ENCODE data around the gene TIMMDC1. TPM values are rescaled to one million over a fixed set of nuclear protein-coding genes. Genes with fewer than 3 reads are reported as not detected.

TIMMDC1 gene
- total RNA-seq, 2 experiments from 2014 or later, result 82.3 to 96.0 TPM

DNA sequence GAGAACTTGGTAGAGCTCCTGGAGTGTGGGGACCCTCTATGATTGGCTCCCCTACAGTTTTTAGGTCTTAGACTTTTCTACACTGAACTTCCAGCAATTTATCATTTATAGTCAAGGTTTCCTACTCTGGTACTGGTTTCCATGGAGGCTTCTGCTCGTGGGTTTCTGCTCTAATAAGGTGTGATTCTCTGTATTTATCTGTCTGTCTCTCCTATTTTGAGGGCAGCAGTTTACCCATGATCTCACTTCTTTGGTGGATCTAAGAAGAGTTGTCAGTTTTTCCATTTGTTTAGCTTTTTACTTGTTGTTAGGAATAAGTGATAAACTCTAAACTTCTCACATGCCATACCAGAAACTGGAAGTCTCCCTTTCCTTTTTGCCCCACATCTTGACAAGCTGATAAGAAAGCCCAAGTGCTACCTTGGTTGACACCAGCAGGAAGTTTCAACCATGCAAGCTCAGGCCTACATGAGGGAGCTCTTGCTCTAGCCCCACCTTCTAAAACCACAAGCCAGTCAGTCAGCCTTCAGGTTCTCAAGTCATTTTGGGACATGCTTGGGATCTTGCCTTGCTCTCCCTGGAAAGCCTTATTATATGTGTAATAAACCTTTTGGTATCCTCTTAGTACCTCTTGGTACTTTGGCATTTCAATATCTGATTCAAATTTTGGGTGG lies 10.0 kb downstream of the TIMMDC1 start:
- Mint-ChIP-seq H3K4me3 (no peak overlapping the region), H3K27me3 (no peaks in the 10 kb centered on the region), H3K27ac (peak overlapping the region; percentile 90), H3K36me3 (ENCODE audit: low read depth) (peaks cover 52% of the 10 kb centered on the region), H3K4me1 (peaks cover 36% of the 10 kb centered on the region), H3K9me3 (ENCODE audit: low read depth) (no peaks in the 10 kb centered on the region)
- ATAC-seq (peak; percentile 84), DNase-seq (peak; percentile 34)
- ChIA-PET POLR2A (no interaction called here), CTCF (interaction anchor here (1.0 to 1.7 kb wide), 3 partner anchors 8 to 173 kb away, joined by 3 to 5 read pairs (median 3); partner anchors contain the start of gene TIMMDC1)
- intact Hi-C loops (cut with DNase I, micrococcal nuclease), result no loop called here

DNA sequence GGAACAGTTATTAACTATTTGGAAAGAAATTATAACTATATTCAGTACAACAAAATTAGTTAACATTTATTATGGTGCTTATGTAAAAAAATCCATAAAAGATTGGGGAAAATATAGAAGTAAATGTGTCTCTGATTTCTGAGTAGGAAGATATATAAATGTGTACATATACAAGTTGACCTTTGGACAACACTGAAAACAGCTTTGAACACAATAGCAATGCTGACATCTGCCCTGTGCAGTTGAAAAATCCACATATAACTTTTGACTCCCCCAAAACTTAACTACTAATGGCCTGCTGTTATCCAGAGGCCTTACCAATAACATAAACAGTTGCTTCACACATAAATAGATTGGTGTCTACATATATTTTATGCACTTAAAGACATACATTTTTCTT lies 12.3 kb downstream of the TIMMDC1 start:
- no peak overlapping the region for H3K27ac Mint-ChIP-seq
- ATAC-seq, result no peak
- intact Hi-C loops (cut with DNase I, micrococcal nuclease), result no loop called here
- no peaks in the 10 kb centered on the region for H3K9me3 Mint-ChIP-seq (ENCODE audit: low read depth)
- peaks cover 35% of the 10 kb centered on the region for H3K4me1 Mint-ChIP-seq
- H3K36me3 Mint-ChIP-seq (ENCODE audit: low read depth), result peaks cover 59% of the 10 kb centered on the region
- no peak for DNase-seq
- CTCF ChIA-PET, result no interaction called here
- no peaks in the 10 kb centered on the region for H3K27me3 Mint-ChIP-seq
- POLR2A ChIA-PET, result no interaction called here
- H3K4me3 Mint-ChIP-seq, result no peak overlapping the region

DNA sequence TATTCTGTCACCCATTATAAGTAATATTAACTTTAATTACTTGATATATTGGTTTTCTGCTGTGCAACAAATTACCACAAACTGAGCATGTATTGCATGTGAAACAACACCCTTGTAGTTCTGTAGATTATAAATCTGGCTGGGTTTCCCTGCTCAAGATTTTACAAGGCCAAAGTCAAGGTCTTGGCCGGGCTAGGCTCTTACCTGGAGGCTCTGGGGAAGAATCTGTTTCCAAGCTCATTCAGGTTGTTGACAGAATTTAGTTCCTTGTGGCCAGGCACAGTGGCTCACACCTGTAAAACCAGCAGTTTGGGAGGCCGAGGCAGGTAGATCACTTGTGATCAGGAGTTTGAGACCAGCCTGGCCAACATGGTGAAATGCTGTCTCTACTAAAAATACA lies 16.3 kb downstream of the TIMMDC1 start:
- intact Hi-C loops (cut with DNase I, micrococcal nuclease), result no loop called here
- POLR2A ChIA-PET, result no interaction called here

DNA sequence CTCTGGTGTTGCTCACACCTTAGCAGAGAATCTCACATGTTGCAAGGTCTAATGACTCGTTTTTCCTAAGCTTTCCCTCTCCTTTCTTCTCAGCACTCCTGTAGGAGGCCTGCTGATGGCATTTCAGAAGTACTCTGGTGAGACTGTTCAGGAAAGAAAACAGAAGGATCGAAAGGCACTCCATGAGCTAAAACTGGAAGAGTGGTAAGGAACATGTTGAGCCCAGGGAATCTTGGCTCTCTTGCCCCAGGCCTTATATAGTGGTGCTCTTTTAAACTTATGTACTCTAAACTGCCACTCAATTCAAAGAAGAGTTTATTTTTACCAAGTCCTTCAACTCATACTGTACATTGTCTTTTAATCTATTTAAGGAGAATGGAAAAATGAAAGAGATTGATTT lies 18.8 kb downstream of the TIMMDC1 start:
- POLR2A ChIA-PET, result no interaction called here
- Mint-ChIP-seq H3K4me1 (peaks cover 5% of the 10 kb centered on the region), H3K4me3 (no peak overlapping the region), H3K27ac (no peak overlapping the region), H3K9me3 (ENCODE audit: low read depth) (no peaks in the 10 kb centered on the region), H3K36me3 (ENCODE audit: low read depth) (peaks cover 79% of the 10 kb centered on the region), H3K27me3 (no peaks in the 10 kb centered on the region)
- CTCF ChIA-PET, result interaction anchor here (1.0 kb wide), 1 partner anchor 16 kb away, joined by 3 read pairs; no protein-coding TSS in a partner anchor
- DNase-seq, result no peak
- intact Hi-C loops (cut with DNase I, micrococcal nuclease), result no loop called here
- no peak for ATAC-seq

More for the DNA sequence above, 16.3 kb downstream of the TIMMDC1 start:
- CTCF ChIA-PET, result interaction anchor here (0.6 kb wide), 1 partner anchor 41 kb away, joined by 3 read pairs; no protein-coding TSS in a partner anchor
- Mint-ChIP-seq H3K27me3 (no peaks in the 10 kb centered on the region), H3K4me1 (peaks cover 5% of the 10 kb centered on the region), H3K36me3 (ENCODE audit: low read depth) (peaks cover 58% of the 10 kb centered on the region), H3K27ac (no peak overlapping the region), H3K4me3 (no peak overlapping the region), H3K9me3 (ENCODE audit: low read depth) (no peaks in the 10 kb centered on the region)
- ATAC-seq (no peak), DNase-seq (no peak)

DNA sequence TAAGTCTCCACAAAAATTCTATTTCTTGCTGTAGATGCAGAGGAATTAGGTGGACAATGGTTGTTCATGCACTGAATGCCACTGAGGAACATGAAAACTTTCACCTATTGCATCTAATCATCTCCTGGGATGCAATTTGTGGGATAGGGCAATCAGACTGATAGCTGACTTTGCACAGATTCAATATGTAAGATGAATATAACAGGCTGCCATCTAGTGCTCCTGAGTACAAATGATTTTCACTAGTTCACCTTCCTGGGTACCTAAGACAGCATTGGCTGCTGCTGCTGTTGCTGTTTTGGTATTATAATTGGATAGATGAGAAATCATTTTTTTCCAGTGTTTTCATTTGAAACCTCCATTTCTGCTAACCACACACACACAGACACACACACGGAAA lies 19.7 kb downstream of the TIMMDC1 start:
- ATAC-seq (no peak), DNase-seq (no peak)
- peaks cover 4% of the 10 kb centered on the region for H3K4me1 Mint-ChIP-seq
- H3K27me3 Mint-ChIP-seq, result no peaks in the 10 kb centered on the region
- H3K9me3 Mint-ChIP-seq (ENCODE audit: low read depth), result no peaks in the 10 kb centered on the region
- H3K36me3 Mint-ChIP-seq (ENCODE audit: low read depth), result peaks cover 77% of the 10 kb centered on the region
- ChIA-PET CTCF (interaction anchor here (1.0 kb wide), 1 partner anchor 17 kb away, joined by 3 read pairs; no protein-coding TSS in a partner anchor), POLR2A (no interaction called here)
- H3K4me3 Mint-ChIP-seq, result no peak overlapping the region
- no peak overlapping the region for H3K27ac Mint-ChIP-seq
- intact Hi-C loops (cut with DNase I, micrococcal nuclease), result no loop called here

DNA sequence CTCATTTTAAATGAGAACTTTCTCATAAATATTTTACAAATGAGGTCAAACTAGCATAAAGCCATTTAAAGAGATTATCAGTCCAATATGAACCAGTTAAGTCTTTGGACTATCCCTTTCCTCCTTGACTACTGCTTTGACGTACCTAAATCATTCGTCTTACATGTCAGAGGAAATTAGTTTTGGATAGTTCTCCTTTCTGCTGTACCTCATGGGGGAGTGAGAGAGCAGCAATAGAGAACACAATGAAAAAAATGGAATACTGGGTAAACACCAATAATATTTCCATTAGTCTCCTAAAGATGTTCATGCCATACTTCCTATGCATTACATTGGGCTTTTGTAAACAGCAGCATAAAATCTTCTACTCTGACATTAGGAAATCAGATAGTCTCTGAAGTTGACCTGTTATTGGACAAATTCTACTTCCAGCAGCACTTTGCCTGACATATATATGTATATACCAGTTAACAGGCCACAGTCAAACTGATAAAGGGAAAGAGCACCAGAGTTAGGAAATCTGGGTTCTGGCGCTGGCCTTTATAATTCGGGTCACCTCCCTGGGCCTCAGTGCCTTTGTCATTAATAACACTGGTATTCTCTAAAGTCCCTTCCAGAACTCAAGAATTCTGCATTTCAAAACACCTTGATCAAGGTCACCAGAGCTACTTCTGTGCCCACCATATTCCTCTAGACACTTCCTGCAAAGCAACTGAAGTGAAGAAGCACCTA lies 26.8 kb downstream of the TIMMDC1 start:
- POLR2A ChIA-PET, result no interaction called here
- Mint-ChIP-seq H3K27ac (no peak overlapping the region), H3K27me3 (no peaks in the 10 kb centered on the region), H3K4me1 (no peaks in the 10 kb centered on the region), H3K9me3 (ENCODE audit: low read depth) (no peaks in the 10 kb centered on the region), H3K4me3 (no peak overlapping the region), H3K36me3 (ENCODE audit: low read depth) (peaks cover 41% of the 10 kb centered on the region)
- DNase-seq (no peak), ATAC-seq (no peak)
- intact Hi-C loops (cut with DNase I, micrococcal nuclease), result no loop called here
- CTCF ChIA-PET, result interaction anchor here (0.5 kb wide), 1 partner anchor 247 kb away, joined by 4 read pairs; no protein-coding TSS in a partner anchor

DNA sequence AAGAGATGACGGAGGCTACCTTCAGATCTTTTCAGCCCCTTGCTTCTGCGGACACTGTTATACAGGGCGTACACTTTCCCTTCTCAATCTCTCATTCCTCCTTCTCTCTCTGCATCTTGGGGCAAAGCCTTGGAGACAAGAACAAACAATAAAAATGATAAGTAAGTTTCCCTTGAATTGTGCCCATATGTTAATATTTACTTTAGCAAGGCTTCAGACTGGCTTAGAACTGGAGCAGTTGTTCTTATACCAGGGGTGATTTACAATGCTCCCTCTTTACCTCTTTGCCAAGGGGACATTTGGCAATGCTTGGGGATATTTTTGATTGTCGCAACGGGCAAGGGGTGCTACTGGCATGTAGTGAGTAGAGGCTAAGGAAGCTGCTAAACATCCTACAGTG lies 29.4 kb downstream of the TIMMDC1 start:
- Mint-ChIP-seq H3K27ac (no peak overlapping the region), H3K9me3 (ENCODE audit: low read depth) (no peaks in the 10 kb centered on the region), H3K4me3 (no peak overlapping the region), H3K4me1 (no peaks in the 10 kb centered on the region), H3K36me3 (ENCODE audit: low read depth) (peaks cover 22% of the 10 kb centered on the region), H3K27me3 (no peaks in the 10 kb centered on the region)
- ChIA-PET CTCF (interaction anchor here (0.6 kb wide), 1 partner anchor 438 kb away, joined by 3 read pairs; no protein-coding TSS in a partner anchor), POLR2A (no interaction called here)
- ATAC-seq (no peak), DNase-seq (no peak)
- intact Hi-C loops (cut with DNase I, micrococcal nuclease), result no loop called here

DNA sequence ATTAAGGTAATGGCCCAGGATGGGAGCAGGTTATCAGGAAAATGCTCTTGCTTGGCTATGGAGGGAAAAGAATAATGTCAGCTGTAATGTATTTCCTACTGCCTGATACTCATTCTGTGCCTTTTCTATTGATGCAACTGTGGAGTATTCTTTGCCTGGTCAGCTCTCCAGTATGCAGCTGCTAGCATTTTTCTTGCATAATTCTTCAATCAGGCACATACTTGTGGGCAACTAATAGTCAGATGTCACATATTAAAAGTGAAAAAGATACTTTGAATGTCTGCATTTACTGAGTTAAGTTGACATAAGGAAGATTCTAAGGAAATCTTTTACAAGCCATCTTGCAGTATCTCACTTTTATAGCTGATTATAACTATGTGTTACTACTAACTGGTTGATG lies 31.5 kb downstream of the TIMMDC1 start:
- H3K27me3 Mint-ChIP-seq, result no peaks in the 10 kb centered on the region
- H3K4me1 Mint-ChIP-seq, result no peaks in the 10 kb centered on the region
- intact Hi-C loops (cut with DNase I, micrococcal nuclease), result no loop called here
- ChIA-PET POLR2A (no interaction called here), CTCF (interaction anchor here (0.7 to 0.9 kb wide), 2 partner anchors 14 to 346 kb away, joined by 3 read pairs; no protein-coding TSS in a partner anchor)
- H3K27ac Mint-ChIP-seq, result no peak overlapping the region
- H3K9me3 Mint-ChIP-seq (ENCODE audit: low read depth), result no peaks in the 10 kb centered on the region
- ATAC-seq (no peak), DNase-seq (no peak)
- H3K36me3 Mint-ChIP-seq (ENCODE audit: low read depth), result peaks cover 14% of the 10 kb centered on the region
- H3K4me3 Mint-ChIP-seq, result no peak overlapping the region

DNA sequence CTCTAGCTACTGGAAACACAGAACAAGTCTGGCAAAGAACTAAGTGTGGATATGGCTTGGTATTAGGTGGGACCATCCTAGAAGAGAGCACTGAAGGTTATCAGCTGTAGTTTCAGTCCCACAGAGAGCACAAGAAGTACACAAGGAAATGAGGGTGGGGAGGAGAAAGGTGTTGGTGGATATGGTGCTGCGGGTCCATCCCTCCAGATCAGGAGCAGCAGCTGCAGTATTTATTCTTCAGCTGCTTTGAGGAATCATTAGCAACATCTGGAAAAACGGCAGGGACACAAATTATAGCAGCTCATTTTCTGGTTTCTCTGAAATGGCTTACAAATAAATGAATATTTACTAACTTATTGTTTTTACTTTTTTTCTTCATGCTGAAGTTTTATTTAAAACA lies 32.1 kb downstream of the TIMMDC1 start:
- H3K9me3 Mint-ChIP-seq (ENCODE audit: low read depth), result no peaks in the 10 kb centered on the region
- H3K27me3 Mint-ChIP-seq, result no peaks in the 10 kb centered on the region
- no peak for DNase-seq
- no peaks in the 10 kb centered on the region for H3K4me1 Mint-ChIP-seq
- H3K27ac Mint-ChIP-seq, result no peak overlapping the region
- H3K4me3 Mint-ChIP-seq, result no peak overlapping the region
- H3K36me3 Mint-ChIP-seq (ENCODE audit: low read depth), result peaks cover 9% of the 10 kb centered on the region
- intact Hi-C loops (cut with DNase I, micrococcal nuclease), result no loop called here
- ChIA-PET CTCF (interaction anchor here (0.7 to 0.9 kb wide), 2 partner anchors 13 to 347 kb away, joined by 3 read pairs; no protein-coding TSS in a partner anchor), POLR2A (no interaction called here)
- ATAC-seq, result no peak

DNA sequence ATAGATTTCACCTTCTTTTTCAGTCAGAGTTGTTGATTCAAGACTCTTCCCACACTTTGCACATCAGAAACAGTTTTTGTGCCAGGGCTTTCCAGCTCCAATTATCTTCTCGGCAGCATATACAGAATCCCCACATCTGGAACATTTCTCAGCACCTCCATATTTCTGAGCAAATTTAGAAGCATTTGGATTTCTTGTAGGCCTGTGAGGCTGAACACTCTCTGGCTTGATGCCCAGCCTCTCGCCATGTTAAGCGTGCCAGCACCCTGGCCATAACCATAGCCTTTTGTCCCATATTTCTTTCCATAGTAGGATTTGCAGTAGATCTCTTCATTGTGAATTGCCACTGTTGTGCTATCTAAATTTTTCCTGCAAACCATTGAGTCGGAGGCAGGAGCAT lies 32.8 kb downstream of the TIMMDC1 start:
- DNase-seq, result no peak
- Mint-ChIP-seq H3K4me1 (no peaks in the 10 kb centered on the region), H3K27ac (no peak overlapping the region), H3K36me3 (ENCODE audit: low read depth) (peaks cover 5% of the 10 kb centered on the region), H3K27me3 (no peaks in the 10 kb centered on the region), H3K4me3 (no peak overlapping the region), H3K9me3 (ENCODE audit: low read depth) (no peaks in the 10 kb centered on the region)
- intact Hi-C loops (cut with DNase I, micrococcal nuclease), result no loop called here
- ATAC-seq, result no peak
- ChIA-PET POLR2A (no interaction called here), CTCF (no interaction called here)

DNA sequence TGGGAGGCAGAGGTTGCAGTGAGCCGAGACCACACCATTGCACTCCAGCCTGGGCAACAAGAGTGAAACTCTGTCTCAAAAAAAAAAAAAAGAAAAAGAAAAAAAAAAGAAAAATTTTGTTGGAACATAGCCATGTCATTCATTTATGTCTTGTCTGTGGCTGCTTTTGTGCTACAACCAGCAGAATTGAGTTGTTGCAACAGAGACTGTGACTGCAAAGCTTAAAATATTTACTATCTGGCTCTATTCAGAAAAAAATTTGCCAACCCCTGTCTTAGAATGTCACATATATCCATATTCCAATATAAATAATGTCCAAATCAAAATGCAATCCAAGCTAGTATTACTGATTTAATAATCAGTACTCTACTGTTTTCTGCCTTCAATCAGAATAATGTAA lies 35.9 kb downstream of the TIMMDC1 start:
- no peaks in the 10 kb centered on the region for H3K27me3 Mint-ChIP-seq
- DNase-seq, result no peak
- no peaks in the 10 kb centered on the region for H3K9me3 Mint-ChIP-seq (ENCODE audit: low read depth)
- no peak overlapping the region for H3K4me3 Mint-ChIP-seq
- ChIA-PET CTCF (no interaction called here), POLR2A (no interaction called here)
- no peak for ATAC-seq
- H3K27ac Mint-ChIP-seq, result no peak overlapping the region
- peaks cover 3% of the 10 kb centered on the region for H3K36me3 Mint-ChIP-seq (ENCODE audit: low read depth)
- no peaks in the 10 kb centered on the region for H3K4me1 Mint-ChIP-seq
- intact Hi-C loops (cut with DNase I, micrococcal nuclease), result no loop called here

DNA sequence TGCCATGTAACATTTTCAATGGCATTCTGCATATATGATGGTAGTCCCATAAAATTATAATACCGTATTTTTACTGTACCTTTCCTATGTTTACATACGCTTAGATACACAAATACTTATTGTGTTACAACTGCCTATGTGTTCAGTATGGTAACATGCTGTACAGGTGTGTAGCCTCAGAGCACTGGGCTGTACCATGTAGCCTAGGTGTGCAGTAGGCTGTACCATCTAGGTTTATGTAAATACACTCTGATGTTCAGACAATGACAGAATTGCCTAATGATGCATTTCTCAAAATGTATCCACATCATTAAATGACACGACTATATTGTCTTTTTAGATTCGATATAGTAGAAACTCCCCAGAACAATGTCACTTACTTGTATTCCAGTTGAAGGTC lies 38.4 kb downstream of the TIMMDC1 start:
- peaks cover 3% of the 10 kb centered on the region for H3K4me1 Mint-ChIP-seq
- ATAC-seq (no peak), DNase-seq (no peak)
- H3K4me3 Mint-ChIP-seq, result no peak overlapping the region
- H3K27me3 Mint-ChIP-seq, result no peaks in the 10 kb centered on the region
- POLR2A ChIA-PET, result no interaction called here
- no peaks in the 10 kb centered on the region for H3K9me3 Mint-ChIP-seq (ENCODE audit: low read depth)
- CTCF ChIA-PET, result no interaction called here
- peaks cover 3% of the 10 kb centered on the region for H3K36me3 Mint-ChIP-seq (ENCODE audit: low read depth)
- intact Hi-C loops (cut with DNase I, micrococcal nuclease), result no loop called here
- no peak overlapping the region for H3K27ac Mint-ChIP-seq

Measured in activated CD4-positive, alpha-beta T cell treated with anti-CD3 and anti-CD28 coated beads for 36 hours (primary cell).